Measurements from ENCODE around the gene ERRFI1. TPM values are rescaled to one million over a fixed set of nuclear protein-coding genes. Genes with fewer than 3 reads are reported as not detected.

The ERRFI1 gene
- total and polyA plus RNA-seq, 2 of the 8 experiments (the other 6 are each of a cell fraction or from before 2014, with no cell fraction given) = 23.4 to 46.1 TPM

GRCh38 chr1:8012955-8013354 lies 13.2 kb downstream of the ERRFI1 start (continued):
- TF ChIP-seq HDAC6 (IDR thresholded peaks at IDR 0.05; ENCODE audit: low read depth, low read length) = no peak
- TF ChIP-seq TAF1 (IDR thresholded peaks at IDR 0.05; ENCODE audit: low read depth, low read length) = no peak
- no peak for TF ChIP-seq RAD21 (IDR thresholded peaks at IDR 0.05 in 1 of 2, conservative IDR thresholded peaks at IDR 0.05 in 1 of 2; ENCODE audit: low read depth in 2 of 2, low read length in 2 of 2)
- TF ChIP-seq KDM1A (IDR thresholded peaks at IDR 0.05; ENCODE audit: borderline replicate concordance, low read length) = no peak

All from H1 (cell line).